Right lobe of liver (tissue), 4 donors: ENCODE results near the gene GNAQ.

Experiments
- POLR2A ChIP-seq: fragments of 450-650 bp; IDR thresholded peaks from one replicate; pipeline ENCODE4 v1.6.1; 2017; ENCODE audit warnings: antibody characterized with exemption, mild to moderate bottlenecking
- TF ChIP-seq, protein P1 (sequence below), 4 donors: fragments of 200-600 bp in 3 of 4; fragments of 450-650 bp in 1 of 4; IDR thresholded peaks; one replicate each; pipeline versions ENCODE4 v1.5.1 to v1.8.0; 2016 to 2022; ENCODE audit warnings: antibody characterized with exemption in 4 of 4, mild to moderate bottlenecking in 2 of 4
- donor health status: DM: no; HTN: no; CAD: no.
- donor health status: DM: no; HTN: no; CAD: no.
- donor health status: DM: no; HTN: yes; CAD: no.

DNA sequence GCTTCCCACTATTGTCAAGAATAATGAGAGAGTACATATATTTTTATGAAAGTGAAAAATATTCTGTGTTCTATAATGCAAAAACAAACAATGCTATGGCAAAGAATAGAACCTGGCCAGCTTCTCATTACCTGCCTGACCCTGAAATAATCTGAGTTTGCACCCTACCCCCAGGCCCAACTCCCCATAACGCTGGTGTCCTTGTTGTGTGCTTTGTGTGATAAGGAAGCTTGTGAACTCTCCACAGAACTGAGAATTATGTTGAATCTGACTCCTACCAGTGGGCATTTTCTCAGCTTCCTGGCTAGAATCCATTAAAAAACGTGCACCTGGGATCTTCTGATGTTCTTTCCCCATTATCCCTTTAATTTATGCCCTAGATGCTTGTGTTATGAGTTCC, 205.5 kb downstream of the GNAQ start:
- TF ChIP-seq, protein P1, sequence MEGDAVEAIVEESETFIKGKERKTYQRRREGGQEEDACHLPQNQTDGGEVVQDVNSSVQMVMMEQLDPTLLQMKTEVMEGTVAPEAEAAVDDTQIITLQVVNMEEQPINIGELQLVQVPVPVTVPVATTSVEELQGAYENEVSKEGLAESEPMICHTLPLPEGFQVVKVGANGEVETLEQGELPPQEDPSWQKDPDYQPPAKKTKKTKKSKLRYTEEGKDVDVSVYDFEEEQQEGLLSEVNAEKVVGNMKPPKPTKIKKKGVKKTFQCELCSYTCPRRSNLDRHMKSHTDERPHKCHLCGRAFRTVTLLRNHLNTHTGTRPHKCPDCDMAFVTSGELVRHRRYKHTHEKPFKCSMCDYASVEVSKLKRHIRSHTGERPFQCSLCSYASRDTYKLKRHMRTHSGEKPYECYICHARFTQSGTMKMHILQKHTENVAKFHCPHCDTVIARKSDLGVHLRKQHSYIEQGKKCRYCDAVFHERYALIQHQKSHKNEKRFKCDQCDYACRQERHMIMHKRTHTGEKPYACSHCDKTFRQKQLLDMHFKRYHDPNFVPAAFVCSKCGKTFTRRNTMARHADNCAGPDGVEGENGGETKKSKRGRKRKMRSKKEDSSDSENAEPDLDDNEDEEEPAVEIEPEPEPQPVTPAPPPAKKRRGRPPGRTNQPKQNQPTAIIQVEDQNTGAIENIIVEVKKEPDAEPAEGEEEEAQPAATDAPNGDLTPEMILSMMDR (IDR thresholded peaks at IDR 0.05) = no peak
- TF ChIP-seq POLR2A = no peak
